ENCODE data around the gene ALOX15B. TPM values are rescaled to one million over a fixed set of nuclear protein-coding genes. Genes with fewer than 3 reads are reported as not detected.

The ALOX15B gene
- total and polyA plus RNA-seq, 9 of the 15 experiments (the other 6 are each of a cell fraction or from before 2014, with no cell fraction given) = 0.04 TPM; not detected in 8

GRCh38 chr17:8046306-8046928 is 7.6 kb downstream of the ALOX15B start (continued):
- TF ChIP-seq GMEB1 (CRISPR knock-in tag; IDR thresholded peaks at IDR 0.05) = no peak
- no peak for TF ChIP-seq THAP12 (CRISPR knock-in tag; IDR thresholded peaks at IDR 0.05)
- TF ChIP-seq SRSF3 (IDR thresholded peaks at IDR 0.05; ENCODE audit: insufficient read depth, low read length) = no peak
- no peak for TF ChIP-seq SAP30 (IDR thresholded peaks at IDR 0.05; ENCODE audit: borderline replicate concordance, insufficient read depth, low read depth, low read length, poor library complexity, severe bottlenecking)
